Neural progenitor cell (in vitro differentiated cells): ENCODE results near the gene DCDC1. TPM values are rescaled to one million over a fixed set of nuclear protein-coding genes. Genes with fewer than 3 reads are reported as not detected.

Experiments
- DNase-seq: peaks from one replicate; pipeline ENCODE4 v3.0.0-alpha.2; 2016; ENCODE audit warnings: low spot score
- H2AFZ ChIP-seq: fragments of 200-600 bp; sonication (generic); replicated peaks from 2 replicates; pipeline ENCODE4 v1.6.1; 2016; ENCODE audit warnings: antibody characterized with exemption
- H3F3A ChIP-seq: fragments of 200-600 bp; sonication (generic); 2 replicates; pipeline ENCODE4 v1.6.1; 2016; ENCODE audit warnings: antibody characterized with exemption, low read depth
- H3K27ac ChIP-seq: fragments of 200-600 bp; sonication (generic); 2 replicates; pipeline ENCODE4 v1.5.1; 2016; ENCODE audit warnings: mild to moderate bottlenecking
- H3K27me3 ChIP-seq: fragments of 200-600 bp; sonication (generic); 2 replicates; pipeline ENCODE4 v1.6.1; 2016; ENCODE audit warnings: mild to moderate bottlenecking, moderate library complexity
- H3K36me3 ChIP-seq: fragments of 200-600 bp; sonication (generic); 2 replicates; pipeline ENCODE4 v1.5.1; 2016
- H3K4me1 ChIP-seq: fragments of 200-600 bp; sonication (generic); 2 replicates; pipeline ENCODE4 v1.6.1; 2016; ENCODE audit warnings: mixed run types
- H3K4me2 ChIP-seq: fragments of 200-600 bp; sonication (generic); 2 replicates; pipeline ENCODE4 v1.6.1; 2016
- H3K4me3 ChIP-seq: fragments of 200-600 bp; sonication (generic); 2 replicates; pipeline ENCODE4 v1.5.1; 2016
- H3K79me2 ChIP-seq: fragments of 200-600 bp; sonication (generic); 2 replicates; pipeline ENCODE4 v1.6.1; 2016; ENCODE audit warnings: low read depth
- H3K9ac ChIP-seq: fragments of 200-600 bp; sonication (generic); 2 replicates; pipeline ENCODE4 v1.6.1; 2016
- H3K9me3 ChIP-seq: fragments of 200-600 bp; sonication (generic); 2 replicates; pipeline ENCODE4 v1.5.1; 2016; ENCODE audit warnings: low read depth
- H4K20me1 ChIP-seq: fragments of 200-600 bp; sonication (generic); 2 replicates; pipeline ENCODE4 v1.6.1; 2016; ENCODE audit warnings: low read depth
- H3K27ac Mint-ChIP-seq: 3 replicates; pipeline ENCODE4 v1.8.0; 2021; ENCODE audit warnings: mixed read lengths
- H3K27me3 Mint-ChIP-seq: 2 replicates; pipeline ENCODE4 v1.8.0; 2022; ENCODE audit warnings: low read depth, mild to moderate bottlenecking, inconsistent platforms, moderate library complexity, mixed read lengths; ENCODE audit not compliant: insufficient read depth
- H3K36me3 Mint-ChIP-seq: 3 replicates; pipeline ENCODE4 v1.8.0; 2021; ENCODE audit warnings: mixed read lengths
- H3K4me1 Mint-ChIP-seq: 3 replicates; pipeline ENCODE4 v1.8.0; 2021; ENCODE audit warnings: mixed read lengths
- H3K4me3 Mint-ChIP-seq: 3 replicates; pipeline ENCODE4 v1.8.0; 2021; ENCODE audit warnings: mild to moderate bottlenecking, moderate library complexity, mixed read lengths
- H3K9me3 Mint-ChIP-seq: 3 replicates; pipeline ENCODE4 v1.8.0; 2020; ENCODE audit warnings: mixed read lengths
- EZH2 ChIP-seq: fragments of 200-600 bp; sonication (generic); IDR thresholded peaks from 2 replicates; pipeline ENCODE4 v1.6.1; 2017; ENCODE audit warnings: antibody characterized with exemption, mild to moderate bottlenecking, moderate library complexity
- EZH2phosphoT487 ChIP-seq: fragments of 200-600 bp; sonication (generic); IDR thresholded peaks from 2 replicates; pipeline ENCODE4 v1.6.1; 2017; ENCODE audit warnings: antibody characterized with exemption
- total RNA-seq: library from RNA; depleted of rRNA; stranded (reverse); fragments of >200 nt; gene quantifications from 2 replicates; pipeline ENCODE4 v1.2.3, GENCODE V29; 2015; ENCODE audit warnings: low replicate concordance
- TF ChIP-seq, protein P1 (sequence below): fragments of 200-600 bp; sonication (generic); IDR thresholded peaks from 2 replicates; pipeline ENCODE4 v1.5.1; 2017; ENCODE audit warnings: antibody characterized with exemption, mild to moderate bottlenecking

Gene DCDC1
- total RNA-seq, 1 donor from 2014 or later, result 5.0 TPM

DNA sequence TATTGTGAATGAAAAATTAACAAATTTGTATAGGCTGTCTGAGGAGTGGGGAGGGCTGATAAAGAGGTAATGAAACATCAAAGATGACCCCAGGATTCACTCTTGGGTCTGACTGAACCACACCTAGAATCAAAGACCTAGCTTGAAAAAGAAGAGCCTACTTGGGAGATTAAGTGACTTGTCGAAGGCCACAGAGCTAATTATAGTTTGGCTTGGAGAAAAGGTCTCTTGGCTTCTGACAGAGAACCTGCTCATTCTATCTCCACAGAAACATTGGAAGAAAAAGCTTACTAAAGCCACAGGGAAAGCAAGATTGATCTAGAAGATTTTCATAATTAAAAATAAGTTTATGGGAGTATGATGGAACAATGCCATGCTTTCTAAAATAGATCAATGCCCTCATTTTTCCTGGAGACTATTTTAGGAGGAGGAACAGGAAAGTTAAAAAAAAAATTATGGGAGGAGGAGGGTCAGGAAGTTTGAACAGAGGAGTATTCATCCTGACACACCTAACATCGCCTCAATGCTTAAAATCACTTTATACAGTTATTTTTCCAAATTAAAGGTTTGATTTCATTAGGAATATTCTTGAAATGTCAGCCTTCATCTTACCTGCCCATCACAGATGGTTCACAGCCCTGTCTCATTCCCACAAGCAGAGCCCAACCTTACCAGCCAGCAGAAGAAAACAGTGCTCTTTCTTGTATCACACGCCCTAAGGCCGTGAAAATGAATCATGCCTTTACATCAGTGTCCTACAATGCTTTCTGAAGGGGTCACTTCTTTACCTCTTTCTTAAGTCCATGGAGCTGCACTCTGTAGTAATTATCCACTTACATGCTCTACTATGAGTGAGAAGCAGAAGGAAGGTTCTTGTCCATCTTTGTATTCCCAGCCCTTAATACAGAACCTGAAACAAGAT is 552.3 kb downstream of the DCDC1 start:
- Mint-ChIP-seq H3K4me1 (peaks cover 7% of the 10 kb centered on the region), H3K27me3 (peaks cover 5% of the 10 kb centered on the region), H3K4me3 (no peak overlapping the region), H3K27ac (no peak overlapping the region), H3K36me3 (no peaks in the 10 kb centered on the region), H3K9me3 (no peaks in the 10 kb centered on the region)
- Histone ChIP-seq H3K9ac (no peak overlapping the region), H2AFZ (no peak overlapping the region), H3K4me1 (no peaks in the 10 kb centered on the region), H3K9me3 (no peaks in the 10 kb centered on the region), H3K79me2 (no peaks in the 10 kb centered on the region), H3K27ac (no peak overlapping the region), H3K27me3 (no peaks in the 10 kb centered on the region), H3K4me2 (no peak overlapping the region), H3F3A (no peaks in the 10 kb centered on the region), H4K20me1 (no peaks in the 10 kb centered on the region), H3K4me3 (no peak overlapping the region), H3K36me3 (no peaks in the 10 kb centered on the region)
- no peak for DNase-seq
- TF ChIP-seq EZH2, result no peak
- no peak for TF ChIP-seq EZH2phosphoT487
- TF ChIP-seq, protein P1, sequence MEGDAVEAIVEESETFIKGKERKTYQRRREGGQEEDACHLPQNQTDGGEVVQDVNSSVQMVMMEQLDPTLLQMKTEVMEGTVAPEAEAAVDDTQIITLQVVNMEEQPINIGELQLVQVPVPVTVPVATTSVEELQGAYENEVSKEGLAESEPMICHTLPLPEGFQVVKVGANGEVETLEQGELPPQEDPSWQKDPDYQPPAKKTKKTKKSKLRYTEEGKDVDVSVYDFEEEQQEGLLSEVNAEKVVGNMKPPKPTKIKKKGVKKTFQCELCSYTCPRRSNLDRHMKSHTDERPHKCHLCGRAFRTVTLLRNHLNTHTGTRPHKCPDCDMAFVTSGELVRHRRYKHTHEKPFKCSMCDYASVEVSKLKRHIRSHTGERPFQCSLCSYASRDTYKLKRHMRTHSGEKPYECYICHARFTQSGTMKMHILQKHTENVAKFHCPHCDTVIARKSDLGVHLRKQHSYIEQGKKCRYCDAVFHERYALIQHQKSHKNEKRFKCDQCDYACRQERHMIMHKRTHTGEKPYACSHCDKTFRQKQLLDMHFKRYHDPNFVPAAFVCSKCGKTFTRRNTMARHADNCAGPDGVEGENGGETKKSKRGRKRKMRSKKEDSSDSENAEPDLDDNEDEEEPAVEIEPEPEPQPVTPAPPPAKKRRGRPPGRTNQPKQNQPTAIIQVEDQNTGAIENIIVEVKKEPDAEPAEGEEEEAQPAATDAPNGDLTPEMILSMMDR, result no peak

DNA sequence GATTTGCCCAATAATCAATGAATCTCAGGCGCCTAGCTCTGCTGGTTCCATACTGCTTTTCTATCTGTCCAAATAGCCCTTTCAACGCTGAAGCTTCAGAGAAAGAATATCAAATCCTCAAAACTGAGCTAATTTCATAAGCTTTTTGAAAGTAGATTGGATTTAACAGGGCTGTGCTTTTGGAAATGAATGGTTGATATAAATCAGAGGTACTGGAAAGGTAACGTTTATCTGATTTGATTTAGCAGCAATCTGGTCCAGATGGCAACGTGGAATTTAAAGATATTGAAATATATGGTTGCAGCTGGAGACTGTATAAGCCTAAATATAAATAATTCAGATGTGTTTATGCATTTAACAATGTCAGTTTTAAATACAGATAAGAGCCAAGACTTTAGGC is 553.9 kb downstream of the DCDC1 start:
- H3K4me1 Mint-ChIP-seq, result peaks cover 3% of the 10 kb centered on the region

DNA sequence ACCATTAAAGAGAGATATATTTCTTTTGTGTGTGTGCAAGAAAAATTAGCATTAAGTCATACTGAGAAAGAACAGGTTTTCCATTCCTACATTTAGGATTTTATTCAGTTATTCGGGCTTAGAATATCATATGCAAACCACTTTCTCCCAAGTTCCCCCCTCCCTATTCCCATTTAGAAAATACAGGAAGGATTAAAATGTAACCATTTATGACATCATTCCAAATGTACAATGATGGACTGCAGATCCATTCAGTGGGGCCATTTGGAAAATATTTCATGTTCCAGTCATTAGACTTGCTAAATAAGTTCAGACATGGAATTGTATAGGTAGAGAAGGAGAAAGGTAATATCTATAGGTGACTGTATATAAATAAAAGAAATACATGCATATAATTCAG is 554.8 kb downstream of the DCDC1 start:
- Histone ChIP-seq H4K20me1 (no peaks in the 10 kb centered on the region), H3F3A (no peaks in the 10 kb centered on the region), H3K4me2 (no peak overlapping the region), H3K4me1 (no peaks in the 10 kb centered on the region), H3K4me3 (no peak overlapping the region), H3K79me2 (no peaks in the 10 kb centered on the region), H3K27me3 (no peaks in the 10 kb centered on the region), H2AFZ (no peak overlapping the region), H3K36me3 (no peaks in the 10 kb centered on the region), H3K9ac (no peak overlapping the region), H3K9me3 (no peaks in the 10 kb centered on the region), H3K27ac (no peak overlapping the region)
- no peak for DNase-seq
- Mint-ChIP-seq H3K4me3 (no peak overlapping the region), H3K36me3 (no peaks in the 10 kb centered on the region), H3K4me1 (no peaks in the 10 kb centered on the region), H3K27ac (no peak overlapping the region), H3K9me3 (no peaks in the 10 kb centered on the region), H3K27me3 (peaks cover 2% of the 10 kb centered on the region)
- no peak for TF ChIP-seq EZH2
- TF ChIP-seq, protein P1, result no peak

More for the DNA sequence above, 553.9 kb downstream of the DCDC1 start:
- no peaks in the 10 kb centered on the region for H4K20me1 ChIP-seq
- no peak overlapping the region for H3K27ac ChIP-seq
- H3K9me3 ChIP-seq, result no peaks in the 10 kb centered on the region
- no peak for DNase-seq
- H3F3A ChIP-seq, result no peaks in the 10 kb centered on the region
- H3K79me2 ChIP-seq, result no peaks in the 10 kb centered on the region
- no peaks in the 10 kb centered on the region for H3K36me3 ChIP-seq
- H3K9me3 Mint-ChIP-seq, result no peaks in the 10 kb centered on the region
- no peak overlapping the region for H2AFZ ChIP-seq
- no peak overlapping the region for H3K9ac ChIP-seq
- no peaks in the 10 kb centered on the region for H3K36me3 Mint-ChIP-seq
- H3K27me3 ChIP-seq, result no peaks in the 10 kb centered on the region
- H3K4me1 ChIP-seq, result no peaks in the 10 kb centered on the region
- H3K4me3 Mint-ChIP-seq, result no peak overlapping the region
- peaks cover 5% of the 10 kb centered on the region for H3K27me3 Mint-ChIP-seq
- TF ChIP-seq, protein P1, result no peak
- H3K27ac Mint-ChIP-seq, result no peak overlapping the region
- no peak overlapping the region for H3K4me2 ChIP-seq
- H3K4me3 ChIP-seq, result no peak overlapping the region

Other genes with a start within 250 kb of the DCDC1 start
- 52.2 and 80.9 TPM in 2 replicates for gene DNAJC24, start 121 bp upstream of the DCDC1 start, total RNA-seq
- 95.2 and 122 TPM in 2 replicates for gene IMMP1L, start 139.9 kb upstream of the DCDC1 start, total RNA-seq
- 92.1 and 147 TPM in 2 replicates for gene ELP4, start 140.0 kb upstream of the DCDC1 start, total RNA-seq